B cell (primary cell): ENCODE data around the gene CHODL. TPM values are rescaled to one million over a fixed set of nuclear protein-coding genes. Genes with fewer than 3 reads are reported as not detected.

Experiments
- ATAC-seq: fragments of 200-7000 bp; cut with Tn5 transposase; one replicate; pipeline ENCODE4 v1.10.0; 2021; ENCODE audit warnings: low read depth, mild to moderate bottlenecking, moderate number of reproducible peaks, moderate library complexity
- CTCF ChIA-PET: fragments of 350-600 bp; sonication (Branson Sonifier 250); formaldehyde crosslinking; loops from one replicate; lab custom pipeline; 2021; ENCODE audit warnings: antibody characterized with exemption, inconsistent platforms; lab: Charles Lee
- POLR2A ChIA-PET: fragments of 350-600 bp; sonication (Branson Sonifier 250); formaldehyde crosslinking; loops from one replicate; lab custom pipeline; 2021; ENCODE audit warnings: antibody characterized with exemption; lab: Charles Lee
- DNase-seq: peaks from one replicate; pipeline ENCODE4 v3.0.0; 2013
- H2AFZ ChIP-seq: 2 replicates; pipeline ENCODE4 v1.6.1; 2012; ENCODE audit warnings: mild to moderate bottlenecking, low read depth, low read length; ENCODE audit not compliant: insufficient read depth, poor library complexity, severe bottlenecking
- H3K27ac ChIP-seq, 2 donors: 1 replicate in 1 of 2; 2 replicates in 1 of 2; pipeline ENCODE4 v1.5.1; 2012 to 2013; ENCODE audit warnings: low read length in 2 of 2, mild to moderate bottlenecking in 2 of 2, moderate library complexity in 1 of 2
- H3K27me3 ChIP-seq, 4 experiments: fragments of 200-600 bp in 1 of 4; sonication (generic) in 1 of 4; replicated peaks in 1 of 4; 1 replicate in 2 of 4; 2 replicates in 2 of 4; pipeline versions ENCODE4 v1.6.1 to v1.7.0; 2013 to 2016; ENCODE audit warnings: low read length in 3 of 4, mild to moderate bottlenecking in 2 of 4, mixed read lengths in 1 of 4, moderate library complexity in 1 of 4; ENCODE audit not compliant: insufficient read depth in 4 of 4, control insufficient read depth in 3 of 4; ENCODE audit errors: control extremely low read depth in 1 of 4
- H3K36me3 ChIP-seq, 2 experiments: replicated peaks in 1 of 2; 1 replicate in 1 of 2; 2 replicates in 1 of 2; pipeline versions ENCODE4 v1.6.1 to v1.7.1; 2013; ENCODE audit warnings: low read length in 1 of 2; ENCODE audit not compliant: insufficient read depth in 2 of 2, control insufficient read depth in 1 of 2; ENCODE audit errors: control extremely low read depth in 1 of 2, extremely low read depth in 1 of 2
- H3K4me1 ChIP-seq, 2 donors: fragments of 200-600 bp in 1 of 2; sonication (generic) in 1 of 2; 1 replicate in 1 of 2; 2 replicates in 1 of 2; pipeline versions ENCODE4 v1.5.1 to v1.6.1; 2013 to 2017; ENCODE audit warnings: low read length in 2 of 2; ENCODE audit not compliant: control insufficient read depth in 2 of 2, insufficient read depth in 2 of 2
- H3K4me2 ChIP-seq: replicated peaks from 2 replicates; pipeline ENCODE3; 2012; ENCODE audit warnings: mild to moderate bottlenecking, low read depth, low read length; ENCODE audit not compliant: poor library complexity, severe bottlenecking
- H3K4me3 ChIP-seq, 5 experiments: fragments of 200-600 bp in 1 of 5; sonication (generic) in 1 of 5; 1 replicate in 3 of 5; 2 replicates in 2 of 5; pipeline versions ENCODE4 v1.5.1 to v1.7.0; 2011 to 2016; ENCODE audit warnings: low read length in 4 of 5, mild to moderate bottlenecking in 4 of 5, low read depth in 2 of 5, control low read depth in 1 of 5, moderate library complexity in 1 of 5; ENCODE audit not compliant: insufficient read depth in 1 of 5; ENCODE audit errors: control extremely low read depth in 1 of 5, extremely low read depth in 1 of 5
- H3K79me2 ChIP-seq: fragments of 200-600 bp; sonication (generic); one replicate; pipeline ENCODE4 v1.6.0; 2016; ENCODE audit warnings: low read length; ENCODE audit not compliant: control insufficient read depth, insufficient read depth
- H3K9ac ChIP-seq: fragments of 200-600 bp; sonication (generic); 2 replicates; pipeline ENCODE4 v1.6.1; 2017; ENCODE audit warnings: mild to moderate bottlenecking, low read length, moderate library complexity
- H3K9me3 ChIP-seq, 3 donors: one replicate each; pipeline versions ENCODE4 v1.6.1 to v1.7.1; 2013; ENCODE audit warnings: low read length in 2 of 3; ENCODE audit not compliant: control insufficient read depth in 2 of 3, insufficient read depth in 1 of 3; ENCODE audit errors: control extremely low read depth in 1 of 3
- H4K20me1 ChIP-seq: 2 replicates; pipeline ENCODE4 v1.6.0; 2012; ENCODE audit warnings: mild to moderate bottlenecking, low read length; ENCODE audit not compliant: insufficient read depth, control insufficient read depth, poor library complexity, severe bottlenecking
- H3K27ac Mint-ChIP-seq: one replicate; pipeline ENCODE4 v1.8.0; 2021; ENCODE audit warnings: mixed read lengths
- H3K27me3 Mint-ChIP-seq: one replicate; pipeline ENCODE4 v1.8.0; 2021; ENCODE audit warnings: mixed read lengths
- H3K4me1 Mint-ChIP-seq: one replicate; pipeline ENCODE4 v1.8.0; 2021; ENCODE audit warnings: mixed read lengths
- H3K4me3 Mint-ChIP-seq: one replicate; pipeline ENCODE4 v1.8.0; 2021; ENCODE audit warnings: mixed read lengths
- H3K9me3 Mint-ChIP-seq: one replicate; pipeline ENCODE4 v1.8.0; 2022; ENCODE audit warnings: mixed read lengths; ENCODE audit not compliant: insufficient read depth
- CTCF ChIP-seq: fragments of 200-600 bp; IDR thresholded peaks from one replicate; pipeline ENCODE4 v1.8.0; 2022; ENCODE audit warnings: antibody characterized with exemption, mild to moderate bottlenecking
- EZH2 ChIP-seq: IDR thresholded peaks from 2 replicates; pipeline ENCODE4 v1.6.1; 2012; ENCODE audit warnings: borderline replicate concordance, low read depth, mild to moderate bottlenecking, moderate library complexity, low read length; ENCODE audit not compliant: insufficient read depth, poor library complexity, severe bottlenecking
- WGBS: methylation state at CpG from one replicate; pipeline ENCODE4 v1.1.5; 2013; ENCODE audit warnings: missing lambda C conversion rate; ENCODE audit not compliant: insufficient coverage; 5-methylcytosine and 5-hydroxymethylcytosine counted together
- intact Hi-C: fragments of 100-400 bp; cut with micrococcal nuclease; formaldehyde crosslinking; loops from one replicate; pipeline ENCODE4 v1.10.0; 2022
- polyA plus RNA-seq: library from polyadenylated mRNA; depleted of rRNA; stranded (reverse); fragments of >200 nt; gene quantifications from 2 replicates; pipeline ENCODE4 v1.2.3, GENCODE V29; 2012
- total RNA-seq, 2 donors: library from RNA; stranded (reverse); fragments of 120-200 nt in 1 of 2; gene quantifications; 1 replicate in 1 of 2; 2 replicates in 1 of 2; pipeline versions ENCODE4 v1.2.3 to v1.2.4, GENCODE V29; 2013 to 2022

Gene CHODL
- total and polyA plus RNA-seq, 2 donors (not counting 1 experiment from before 2014, with no cell fraction given) = 0.04 to 0.20 TPM

DNA sequence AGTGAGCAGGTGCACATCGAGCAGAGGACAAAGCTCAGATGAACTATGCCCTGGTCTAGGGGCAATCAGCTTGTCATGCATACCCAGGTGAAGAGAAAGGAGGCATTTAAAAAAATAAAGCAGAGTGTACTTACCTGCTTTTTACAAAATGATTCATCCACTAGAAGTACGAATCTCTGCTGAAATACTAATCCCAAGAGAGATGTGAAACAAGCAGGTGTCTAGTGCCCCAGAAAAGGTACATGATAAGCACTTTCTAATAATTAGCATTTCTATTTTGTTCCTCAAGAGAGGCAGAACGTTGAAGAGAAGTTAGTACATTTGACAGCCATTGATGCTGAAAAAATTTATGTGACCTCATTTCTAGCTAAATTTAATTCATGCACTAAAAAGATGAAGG, 31.1 kb downstream of the CHODL start:
- Histone ChIP-seq H3K27ac (no peak overlapping the region), H3K4me2 (no peak overlapping the region), H3K36me3 (no peaks in the 10 kb centered on the region), H2AFZ (no peak overlapping the region), H3K4me3 (no peak overlapping the region), H3K9me3 (no peaks in the 10 kb centered on the region), H3K9ac (no peak overlapping the region), H3K4me1 (no peaks in the 10 kb centered on the region), H4K20me1 (no peaks in the 10 kb centered on the region), H3K79me2 (no peaks in the 10 kb centered on the region), H3K27me3 (no peaks in the 10 kb centered on the region)
- Mint-ChIP-seq H3K27ac (no peak overlapping the region), H3K4me3 (no peak overlapping the region), H3K27me3 (no peaks in the 10 kb centered on the region), H3K4me1 (no peaks in the 10 kb centered on the region), H3K9me3 (no peaks in the 10 kb centered on the region)
- ATAC-seq (no peak), DNase-seq (no peak)
- intact Hi-C loops = no loop called here
- no peak for TF ChIP-seq EZH2
- TF ChIP-seq CTCF = no peak
- no CpG with 5 or more reads among the region's 3 CpGs for WGBS
- ChIA-PET CTCF (no interaction called here), POLR2A (no interaction called here)

GRCh38 chr21:18285379-18285778, 40.7 kb downstream of the CHODL start:
- H3K9me3 Mint-ChIP-seq = no peaks in the 10 kb centered on the region
- DNase-seq (no peak), ATAC-seq (no peak)
- ChIA-PET POLR2A (no interaction called here), CTCF (no interaction called here)
- Histone ChIP-seq H3K4me1 (no peaks in the 10 kb centered on the region), H2AFZ (no peak overlapping the region), H3K4me3 (no peak overlapping the region), H3K4me2 (no peak overlapping the region), H3K9ac (no peak overlapping the region), H3K27me3 (no peaks in the 10 kb centered on the region), H3K9me3 (no peaks in the 10 kb centered on the region), H3K79me2 (no peaks in the 10 kb centered on the region), H3K36me3 (no peaks in the 10 kb centered on the region), H3K27ac (no peak overlapping the region), H4K20me1 (no peaks in the 10 kb centered on the region)
- H3K27me3 Mint-ChIP-seq = no peaks in the 10 kb centered on the region
- no peak overlapping the region for H3K27ac Mint-ChIP-seq
- 86% methylated on average over 1 of the region's 4 CpGs for WGBS
- no peak overlapping the region for H3K4me3 Mint-ChIP-seq
- intact Hi-C loops = no loop called here
- no peaks in the 10 kb centered on the region for H3K4me1 Mint-ChIP-seq
- TF ChIP-seq CTCF = no peak
- TF ChIP-seq EZH2 = no peak
